Measurements from ENCODE around the gene PATJ. TPM values are rescaled to one million over a fixed set of nuclear protein-coding genes. Genes with fewer than 3 reads are reported as not detected.

Gene PATJ
- total and polyA plus RNA-seq, 2 of the 13 experiments (the other 11 are each of a cell fraction or from before 2014, with no cell fraction given): 6.2 to 16.8 TPM

GRCh38 chr1:61782771-61783170, 40.5 kb downstream of the PATJ start (continued):
- no peak for TF ChIP-seq HNRNPK (IDR thresholded peaks at IDR 0.05; ENCODE audit: low read depth, low read length, poor library complexity, severe bottlenecking)
- TF ChIP-seq, protein P1, sequence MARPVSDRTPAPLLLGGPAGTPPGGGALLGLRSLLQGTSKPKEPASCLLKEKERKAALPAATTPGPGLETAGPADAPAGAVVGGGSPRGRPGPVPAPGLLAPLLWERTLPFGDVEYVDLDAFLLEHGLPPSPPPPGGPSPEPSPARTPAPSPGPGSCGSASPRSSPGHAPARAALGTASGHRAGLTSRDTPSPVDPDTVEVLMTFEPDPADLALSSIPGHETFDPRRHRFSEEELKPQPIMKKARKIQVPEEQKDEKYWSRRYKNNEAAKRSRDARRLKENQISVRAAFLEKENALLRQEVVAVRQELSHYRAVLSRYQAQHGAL (CRISPR knock-in tag; IDR thresholded peaks at IDR 0.05; ENCODE audit: not compliant biosample characterization): no peak
- TF ChIP-seq NFRKB (IDR thresholded peaks at IDR 0.05): no peak
- no peak for TF ChIP-seq ZNF572 (CRISPR knock-in tag; IDR thresholded peaks at IDR 0.05)
- TF ChIP-seq, protein P2, sequence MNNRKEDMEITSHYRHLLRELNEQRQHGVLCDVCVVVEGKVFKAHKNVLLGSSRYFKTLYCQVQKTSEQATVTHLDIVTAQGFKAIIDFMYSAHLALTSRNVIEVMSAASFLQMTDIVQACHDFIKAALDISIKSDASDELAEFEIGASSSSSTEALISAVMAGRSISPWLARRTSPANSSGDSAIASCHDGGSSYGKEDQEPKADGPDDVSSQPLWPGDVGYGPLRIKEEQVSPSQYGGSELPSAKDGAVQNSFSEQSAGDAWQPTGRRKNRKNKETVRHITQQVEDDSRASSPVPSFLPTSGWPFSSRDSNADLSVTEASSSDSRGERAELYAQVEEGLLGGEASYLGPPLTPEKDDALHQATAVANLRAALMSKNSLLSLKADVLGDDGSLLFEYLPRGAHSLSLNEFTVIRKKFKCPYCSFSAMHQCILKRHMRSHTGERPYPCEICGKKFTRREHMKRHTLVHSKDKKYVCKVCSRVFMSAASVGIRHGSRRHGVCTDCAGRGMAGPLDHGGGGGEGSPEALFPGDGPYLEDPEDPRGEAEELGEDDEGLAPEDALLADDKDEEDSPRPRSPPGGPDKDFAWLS (CRISPR knock-in tag; IDR thresholded peaks at IDR 0.05; ENCODE audit: borderline replicate concordance): no peak
- TF ChIP-seq RERE (CRISPR knock-in tag; IDR thresholded peaks at IDR 0.05; ENCODE audit: low read depth): no peak
- no peak for TF ChIP-seq ZNF12 (CRISPR knock-in tag; IDR thresholded peaks at IDR 0.05)
- TF ChIP-seq SP140L (CRISPR knock-in tag; IDR thresholded peaks at IDR 0.05; ENCODE audit: borderline replicate concordance): no peak
- TF ChIP-seq, protein P3, sequence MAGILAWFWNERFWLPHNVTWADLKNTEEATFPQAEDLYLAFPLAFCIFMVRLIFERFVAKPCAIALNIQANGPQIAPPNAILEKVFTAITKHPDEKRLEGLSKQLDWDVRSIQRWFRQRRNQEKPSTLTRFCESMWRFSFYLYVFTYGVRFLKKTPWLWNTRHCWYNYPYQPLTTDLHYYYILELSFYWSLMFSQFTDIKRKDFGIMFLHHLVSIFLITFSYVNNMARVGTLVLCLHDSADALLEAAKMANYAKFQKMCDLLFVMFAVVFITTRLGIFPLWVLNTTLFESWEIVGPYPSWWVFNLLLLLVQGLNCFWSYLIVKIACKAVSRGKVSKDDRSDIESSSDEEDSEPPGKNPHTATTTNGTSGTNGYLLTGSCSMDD (CRISPR knock-in tag; IDR thresholded peaks at IDR 0.05): no peak
- TF ChIP-seq, protein P4, sequence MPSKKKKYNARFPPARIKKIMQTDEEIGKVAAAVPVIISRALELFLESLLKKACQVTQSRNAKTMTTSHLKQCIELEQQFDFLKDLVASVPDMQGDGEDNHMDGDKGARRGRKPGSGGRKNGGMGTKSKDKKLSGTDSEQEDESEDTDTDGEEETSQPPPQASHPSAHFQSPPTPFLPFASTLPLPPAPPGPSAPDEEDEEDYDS (CRISPR knock-in tag; IDR thresholded peaks at IDR 0.05): no peak
- TF ChIP-seq PHF21A (CRISPR knock-in tag; IDR thresholded peaks at IDR 0.05): no peak
